Hepatocyte (in vitro differentiated cells): ENCODE measurements around the gene METTL13. TPM values are rescaled to one million over a fixed set of nuclear protein-coding genes. Genes with fewer than 3 reads are reported as not detected.

Experiments used
- DNase-seq: peaks from one replicate; pipeline ENCODE4 v3.0.0-alpha.2; 2016; ENCODE audit warnings: low spot score
- H2AFZ ChIP-seq: fragments of 200-600 bp; sonication (generic); 2 replicates; pipeline ENCODE4 v1.6.0; 2016; ENCODE audit warnings: antibody characterized with exemption, mild to moderate bottlenecking
- H3K27ac ChIP-seq: fragments of 200-600 bp; sonication (generic); 2 replicates; pipeline ENCODE4 v1.5.1; 2016; ENCODE audit warnings: mild to moderate bottlenecking
- H3K27me3 ChIP-seq: fragments of 200-600 bp; sonication (generic); 2 replicates; pipeline ENCODE4 v1.6.1; 2016
- H3K36me3 ChIP-seq: fragments of 200-600 bp; sonication (generic); replicated peaks from 2 replicates; pipeline ENCODE4 v1.5.1; 2016; ENCODE audit warnings: low read depth; ENCODE audit not compliant: insufficient read depth
- H3K4me1 ChIP-seq: fragments of 200-600 bp; sonication (generic); 2 replicates; pipeline ENCODE4 v1.5.1; 2016; ENCODE audit warnings: mild to moderate bottlenecking, moderate library complexity; ENCODE audit not compliant: insufficient read depth
- H3K4me2 ChIP-seq: fragments of 200-600 bp; sonication (generic); 2 replicates; pipeline ENCODE4 v1.6.0; 2016
- H3K4me3 ChIP-seq: fragments of 200-600 bp; sonication (generic); 2 replicates; pipeline ENCODE4 v1.5.1; 2016; ENCODE audit warnings: mild to moderate bottlenecking
- H3K79me2 ChIP-seq: fragments of 200-600 bp; sonication (generic); 2 replicates; pipeline ENCODE4 v1.6.0; 2017; ENCODE audit warnings: mild to moderate bottlenecking
- H3K9me2 ChIP-seq: fragments of 200-600 bp; sonication (generic); replicated peaks from 2 replicates; pipeline ENCODE4 v1.6.0; 2017; ENCODE audit warnings: mild to moderate bottlenecking; ENCODE audit not compliant: insufficient read depth
- H3K9me3 ChIP-seq: fragments of 200-600 bp; sonication (generic); 2 replicates; pipeline ENCODE4 v1.5.1; 2016; ENCODE audit warnings: low read depth, mild to moderate bottlenecking
- H4K20me1 ChIP-seq: fragments of 200-600 bp; sonication (generic); 2 replicates; pipeline ENCODE4 v1.6.0; 2016; ENCODE audit warnings: mild to moderate bottlenecking; ENCODE audit not compliant: insufficient read depth, poor library complexity, severe bottlenecking
- EZH2 ChIP-seq: fragments of 200-600 bp; sonication (generic); IDR thresholded peaks from 2 replicates; pipeline ENCODE4 v1.6.1; 2016; ENCODE audit warnings: antibody characterized with exemption, mild to moderate bottlenecking, borderline replicate concordance
- EZH2phosphoT487 ChIP-seq: fragments of 200-600 bp; sonication (generic); IDR thresholded peaks from one replicate; pipeline ENCODE4 v1.6.1; 2018; ENCODE audit warnings: antibody characterized with exemption, mild to moderate bottlenecking, low read depth, moderate library complexity; ENCODE audit not compliant: unreplicated experiment, severe bottlenecking
- WGBS: methylation state at CpG from one replicate; pipeline ENCODE4 v1.1.6; 2016; ENCODE audit warnings: low lambda C conversion rate; ENCODE audit errors: missing lambda C conversion rate; 5-methylcytosine and 5-hydroxymethylcytosine counted together
- polyA plus RNA-seq: library from polyadenylated mRNA; unstranded; fragments of >200 nt; fragmentation: Nextera tagmentation; extraction: Ambion mirVana; gene quantifications from 2 replicates; pipeline ENCODE4 v1.2.1, GENCODE V29; 2016
- total RNA-seq: library from RNA; depleted of rRNA; stranded (reverse); fragments of >200 nt; gene quantifications from 2 replicates; pipeline ENCODE4 v1.2.3, GENCODE V29; 2014
- TF ChIP-seq, protein P1 (sequence below): fragments of 200-600 bp; sonication (generic); IDR thresholded peaks from 2 replicates; pipeline ENCODE4 v1.5.1; 2016; ENCODE audit warnings: antibody characterized with exemption, mild to moderate bottlenecking; ENCODE audit not compliant: poor library complexity

Gene METTL13
- total and polyA plus RNA-seq, 2 experiments from 2014 or later = 19.5 to 24.4 TPM

DNA sequence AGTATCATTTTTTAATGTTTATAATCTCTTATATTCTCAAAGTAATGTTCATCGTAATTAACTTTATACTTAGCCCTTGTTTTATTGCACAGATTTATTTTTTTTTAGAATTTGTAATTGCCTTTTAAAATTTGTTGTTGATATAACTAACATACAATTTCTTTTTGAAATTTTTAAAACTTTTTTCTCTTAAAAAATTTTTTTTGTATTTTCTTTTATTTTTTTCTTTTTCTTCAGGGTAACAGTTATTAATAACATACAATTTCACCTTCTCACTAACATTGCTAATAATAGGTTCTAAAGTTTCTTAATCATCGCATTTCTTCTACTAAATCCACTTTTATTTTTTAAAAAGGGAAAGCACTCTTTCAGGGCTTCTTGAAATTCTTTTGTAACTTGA, 28.3 kb upstream of the METTL13 start:
- 91% methylated on average over 2 of the region's 2 CpGs for WGBS
- no peaks in the 10 kb centered on the region for H3K36me3 ChIP-seq
- no peak overlapping the region for H3K4me3 ChIP-seq
- H3K27ac ChIP-seq = no peak overlapping the region
- H3K27me3 ChIP-seq = no peaks in the 10 kb centered on the region
- no peaks in the 10 kb centered on the region for H3K79me2 ChIP-seq
- no peaks in the 10 kb centered on the region for H3K9me3 ChIP-seq
- DNase-seq = no peak
- H3K9me2 ChIP-seq = no peaks in the 10 kb centered on the region
- no peaks in the 10 kb centered on the region for H4K20me1 ChIP-seq
- TF ChIP-seq, protein P1, sequence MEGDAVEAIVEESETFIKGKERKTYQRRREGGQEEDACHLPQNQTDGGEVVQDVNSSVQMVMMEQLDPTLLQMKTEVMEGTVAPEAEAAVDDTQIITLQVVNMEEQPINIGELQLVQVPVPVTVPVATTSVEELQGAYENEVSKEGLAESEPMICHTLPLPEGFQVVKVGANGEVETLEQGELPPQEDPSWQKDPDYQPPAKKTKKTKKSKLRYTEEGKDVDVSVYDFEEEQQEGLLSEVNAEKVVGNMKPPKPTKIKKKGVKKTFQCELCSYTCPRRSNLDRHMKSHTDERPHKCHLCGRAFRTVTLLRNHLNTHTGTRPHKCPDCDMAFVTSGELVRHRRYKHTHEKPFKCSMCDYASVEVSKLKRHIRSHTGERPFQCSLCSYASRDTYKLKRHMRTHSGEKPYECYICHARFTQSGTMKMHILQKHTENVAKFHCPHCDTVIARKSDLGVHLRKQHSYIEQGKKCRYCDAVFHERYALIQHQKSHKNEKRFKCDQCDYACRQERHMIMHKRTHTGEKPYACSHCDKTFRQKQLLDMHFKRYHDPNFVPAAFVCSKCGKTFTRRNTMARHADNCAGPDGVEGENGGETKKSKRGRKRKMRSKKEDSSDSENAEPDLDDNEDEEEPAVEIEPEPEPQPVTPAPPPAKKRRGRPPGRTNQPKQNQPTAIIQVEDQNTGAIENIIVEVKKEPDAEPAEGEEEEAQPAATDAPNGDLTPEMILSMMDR = no peak
- TF ChIP-seq EZH2 (no peak), EZH2phosphoT487 (no peak)
- no peaks in the 10 kb centered on the region for H3K4me1 ChIP-seq
- no peak overlapping the region for H2AFZ ChIP-seq
- no peak overlapping the region for H3K4me2 ChIP-seq

DNA sequence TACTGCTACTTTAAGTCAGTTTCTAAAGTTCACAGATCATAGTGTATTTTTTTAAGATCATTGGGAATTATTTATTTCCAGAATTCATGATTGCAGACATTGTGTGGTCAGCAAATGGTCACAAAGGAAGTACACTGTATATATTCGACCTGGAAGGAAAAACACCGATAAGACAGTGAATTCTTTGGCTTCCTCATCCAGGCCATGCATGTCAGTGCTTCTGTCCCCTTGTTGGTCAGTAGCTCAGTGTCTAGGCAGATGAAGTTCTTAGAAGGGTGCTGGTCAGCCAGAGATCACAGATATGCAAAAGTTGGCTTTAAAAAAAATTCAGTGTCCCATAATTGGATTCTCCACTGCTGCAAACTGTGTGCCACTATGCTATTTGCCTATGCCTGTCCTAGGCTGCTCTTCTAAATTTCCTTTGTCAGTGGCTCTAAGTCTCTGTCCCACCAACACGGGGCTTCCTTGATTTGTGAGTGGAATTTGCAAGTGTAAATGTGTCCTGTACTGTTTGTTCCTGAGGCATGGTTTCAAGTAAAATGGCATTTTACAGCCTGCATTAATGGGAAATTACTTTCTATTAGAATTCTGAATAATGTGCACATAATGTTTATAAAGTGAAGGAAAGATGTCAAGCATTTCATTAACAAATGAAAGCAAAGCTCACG, 27.6 kb upstream of the METTL13 start:
- no peaks in the 10 kb centered on the region for H3K4me1 ChIP-seq
- H3K4me3 ChIP-seq = no peak overlapping the region
- no peaks in the 10 kb centered on the region for H3K27me3 ChIP-seq
- no peak overlapping the region for H2AFZ ChIP-seq
- H3K9me3 ChIP-seq = no peaks in the 10 kb centered on the region
- no peaks in the 10 kb centered on the region for H3K36me3 ChIP-seq
- no peak overlapping the region for H3K27ac ChIP-seq
- H3K9me2 ChIP-seq = no peaks in the 10 kb centered on the region
- no peaks in the 10 kb centered on the region for H3K79me2 ChIP-seq
- DNase-seq = no peak
- WGBS = 63% methylated on average over 4 of the region's 4 CpGs
- H3K4me2 ChIP-seq = no peak overlapping the region
- no peaks in the 10 kb centered on the region for H4K20me1 ChIP-seq
- TF ChIP-seq, protein P1 = no peak
- no peak for TF ChIP-seq EZH2phosphoT487
- TF ChIP-seq EZH2 = no peak

DNA sequence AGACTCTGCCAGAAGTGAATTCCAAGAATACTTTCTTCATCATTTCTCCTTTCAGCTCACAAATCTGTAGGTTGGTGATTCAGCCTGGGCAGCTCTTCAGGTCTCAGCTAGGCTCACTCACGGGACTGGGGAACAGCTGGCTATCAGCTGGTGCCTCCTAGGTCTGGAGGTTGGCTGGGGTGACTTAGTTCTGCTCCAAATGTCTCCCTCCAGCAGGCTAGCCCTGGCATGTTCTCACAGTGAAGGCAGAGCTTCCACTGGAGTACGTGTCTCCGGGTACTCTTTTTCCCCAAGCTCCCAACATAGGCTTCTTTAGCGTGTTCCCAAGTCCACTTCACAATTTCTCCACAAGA, 27.1 kb upstream of the METTL13 start:
- WGBS = 72% methylated on average over 4 of the region's 4 CpGs
- H3K36me3 ChIP-seq = no peaks in the 10 kb centered on the region
- DNase-seq = no peak
- H3K27me3 ChIP-seq = no peaks in the 10 kb centered on the region
- H3K79me2 ChIP-seq = no peaks in the 10 kb centered on the region
- H2AFZ ChIP-seq = no peak overlapping the region
- TF ChIP-seq, protein P1 = no peak
- no peak for TF ChIP-seq EZH2phosphoT487
- no peaks in the 10 kb centered on the region for H3K9me3 ChIP-seq
- no peaks in the 10 kb centered on the region for H4K20me1 ChIP-seq
- no peak overlapping the region for H3K4me2 ChIP-seq
- no peaks in the 10 kb centered on the region for H3K4me1 ChIP-seq
- H3K27ac ChIP-seq = no peak overlapping the region
- no peaks in the 10 kb centered on the region for H3K9me2 ChIP-seq
- no peak overlapping the region for H3K4me3 ChIP-seq

DNA sequence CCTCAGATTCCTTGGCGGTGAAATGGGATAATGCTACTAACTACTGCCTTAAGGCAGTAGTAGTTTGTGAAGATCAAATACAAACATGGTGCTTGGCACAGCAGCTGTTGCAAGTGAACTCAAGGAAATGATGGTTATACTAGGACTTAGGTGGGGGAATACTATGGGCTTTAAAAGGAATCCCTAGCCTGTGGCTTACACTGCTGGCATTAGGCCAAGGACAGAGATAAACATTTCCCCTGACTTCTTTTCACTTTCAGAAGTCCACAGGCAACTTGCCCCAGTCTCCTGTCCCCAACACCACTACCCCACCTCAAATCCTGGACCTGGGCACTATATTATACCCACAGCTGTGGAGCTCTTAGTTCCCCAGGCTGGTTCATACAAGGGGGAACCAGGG, 26.5 kb upstream of the METTL13 start:
- TF ChIP-seq EZH2 (no peak), EZH2phosphoT487 (no peak)
- TF ChIP-seq, protein P1 = no peak
- Histone ChIP-seq H2AFZ (no peak overlapping the region), H3K27ac (no peak overlapping the region), H3K4me2 (no peak overlapping the region), H3K79me2 (no peaks in the 10 kb centered on the region), H3K27me3 (no peaks in the 10 kb centered on the region), H3K4me1 (no peaks in the 10 kb centered on the region), H3K9me2 (no peaks in the 10 kb centered on the region), H3K36me3 (no peaks in the 10 kb centered on the region), H4K20me1 (no peaks in the 10 kb centered on the region), H3K9me3 (no peaks in the 10 kb centered on the region), H3K4me3 (no peak overlapping the region)
- WGBS = 100% methylated on average over 1 of the region's 1 CpG
- DNase-seq = no peak
